Immature natural killer cell (primary cell): Measurements from ENCODE around the gene SSX1. TPM values are rescaled to one million over a fixed set of nuclear protein-coding genes. Genes with fewer than 3 reads are reported as not detected.
"Not testable (repeated sequence)": the region's sequence is repeated elsewhere in the genome, so short reads cannot be mapped to it uniquely, and the experiment has no call there.

ENCODE experiments used
- DNase-seq, 3 donors: peaks; one replicate each; pipeline ENCODE4 v3.0.0; 2022; ENCODE audit warnings: mixed read lengths in 1 of 3
- H3K27ac Mint-ChIP-seq, 6 donors: one replicate each; pipeline ENCODE4 v1.8.0; 2020; ENCODE audit warnings: mixed read lengths in 6 of 6, mild to moderate bottlenecking in 5 of 6, inconsistent platforms in 4 of 6, moderate library complexity in 3 of 6
- H3K27me3 Mint-ChIP-seq, 3 donors: one replicate each; pipeline ENCODE4 v1.8.0; 2020 to 2021; ENCODE audit warnings: low read depth in 3 of 3, mild to moderate bottlenecking in 3 of 3, mixed read lengths in 3 of 3, moderate library complexity in 3 of 3, inconsistent platforms in 1 of 3
- H3K36me3 Mint-ChIP-seq, 3 donors: one replicate each; pipeline ENCODE4 v1.8.0; 2020; ENCODE audit warnings: mixed read lengths in 3 of 3, inconsistent platforms in 2 of 3, mild to moderate bottlenecking in 2 of 3
- H3K4me1 Mint-ChIP-seq, 2 donors: one replicate each; pipeline ENCODE4 v1.8.0; 2020; ENCODE audit warnings: inconsistent platforms in 2 of 2, mild to moderate bottlenecking in 2 of 2, mixed read lengths in 2 of 2, moderate library complexity in 1 of 2
- H3K4me3 Mint-ChIP-seq, 5 donors: one replicate each; pipeline ENCODE4 v1.8.0; 2020; ENCODE audit warnings: mild to moderate bottlenecking in 5 of 5, mixed read lengths in 5 of 5, inconsistent platforms in 3 of 5, moderate library complexity in 3 of 5
- H3K9me3 Mint-ChIP-seq, 6 donors: one replicate each; pipeline ENCODE4 v1.8.0; 2020; ENCODE audit warnings: mild to moderate bottlenecking in 6 of 6, mixed read lengths in 6 of 6, inconsistent platforms in 4 of 6, moderate library complexity in 3 of 6
- polyA plus RNA-seq, 3 donors: library from polyadenylated mRNA; unstranded; fragments of 300-500 nt; fragmentation: Illumina TruSeq; gene quantifications; one replicate each; pipeline ENCODE4 v1.2.3, GENCODE V29; 2021

Gene SSX1, protein sequence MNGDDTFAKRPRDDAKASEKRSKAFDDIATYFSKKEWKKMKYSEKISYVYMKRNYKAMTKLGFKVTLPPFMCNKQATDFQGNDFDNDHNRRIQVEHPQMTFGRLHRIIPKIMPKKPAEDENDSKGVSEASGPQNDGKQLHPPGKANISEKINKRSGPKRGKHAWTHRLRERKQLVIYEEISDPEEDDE
- polyA plus RNA-seq: not detected

GRCh38 chrX:48255062-48255796 lies at the start of gene SSX1:
Gene SSX1 (plus strand): TSS chrX:48255392. CDS start chrX:48257242, 1,850 bp downstream.
- not testable (repeated sequence) for H3K4me3 Mint-ChIP-seq, H3K27me3 Mint-ChIP-seq, DNase-seq, H3K4me1 Mint-ChIP-seq, H3K9me3 Mint-ChIP-seq, H3K36me3 Mint-ChIP-seq, H3K27ac Mint-ChIP-seq

GRCh38 chrX:48214341-48214740 lies 40.9 kb upstream of the SSX1 start:
- H3K27me3 Mint-ChIP-seq: peaks cover 0 to 10% (median under 1%) of the 10 kb centered on the region in 3 donors
- not testable (repeated sequence) for H3K4me1 Mint-ChIP-seq, H3K27ac Mint-ChIP-seq, H3K36me3 Mint-ChIP-seq, DNase-seq, H3K4me3 Mint-ChIP-seq, H3K9me3 Mint-ChIP-seq

DNA sequence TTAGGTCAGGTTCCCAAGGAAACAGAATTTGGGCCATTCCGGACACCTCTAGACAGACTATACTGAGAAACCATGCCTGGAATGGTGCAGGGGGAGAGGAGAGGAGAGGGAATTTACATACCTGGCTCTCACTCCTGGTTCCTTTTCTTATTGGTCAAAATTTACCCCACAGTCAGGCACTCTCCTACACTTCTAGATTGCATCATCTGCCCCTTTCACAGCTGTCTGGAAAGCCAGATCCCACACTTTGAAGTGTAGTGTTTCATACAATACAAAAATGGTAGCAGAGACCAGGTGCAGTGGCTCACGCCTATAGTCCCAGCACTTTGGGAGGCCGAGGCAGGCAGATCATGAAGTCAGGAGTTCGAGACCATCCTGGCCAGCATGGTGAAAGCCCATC lies 31.0 kb upstream of the SSX1 start:
- H3K36me3 Mint-ChIP-seq, H3K4me1 Mint-ChIP-seq, H3K4me3 Mint-ChIP-seq, H3K9me3 Mint-ChIP-seq, H3K27me3 Mint-ChIP-seq, DNase-seq, H3K27ac Mint-ChIP-seq: not testable (repeated sequence)

DNA sequence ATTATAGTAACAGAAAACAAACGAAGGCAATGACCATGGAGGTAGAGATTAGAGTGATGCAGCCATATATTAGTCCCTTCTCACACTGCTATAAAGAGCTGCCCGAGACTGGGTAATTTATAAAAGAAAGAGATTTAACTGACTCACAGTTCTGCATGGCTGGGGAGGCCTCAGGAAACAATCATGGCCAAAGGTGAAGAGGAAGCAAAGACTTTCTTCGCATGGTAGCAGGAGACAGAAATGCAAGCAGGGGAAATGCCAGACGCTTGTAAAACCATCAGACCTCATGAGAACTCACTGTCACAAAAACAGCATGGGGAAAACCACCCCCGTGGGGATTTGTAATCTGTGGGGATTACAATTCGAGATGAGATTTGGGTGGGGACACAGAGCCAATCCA lies 2.2 kb upstream of the SSX1 start:
- not testable (repeated sequence) for H3K36me3 Mint-ChIP-seq, H3K4me1 Mint-ChIP-seq

GRCh38 chrX:48274365-48274764 lies 19.2 kb downstream of the SSX1 start:
- not testable (repeated sequence) for H3K36me3 Mint-ChIP-seq, H3K27me3 Mint-ChIP-seq, H3K27ac Mint-ChIP-seq, H3K9me3 Mint-ChIP-seq, DNase-seq, H3K4me1 Mint-ChIP-seq, H3K4me3 Mint-ChIP-seq

More for the DNA sequence above, 2.2 kb upstream of the SSX1 start:
- not testable (repeated sequence) for H3K4me3 Mint-ChIP-seq, H3K27me3 Mint-ChIP-seq, DNase-seq, H3K9me3 Mint-ChIP-seq, H3K27ac Mint-ChIP-seq

DNA sequence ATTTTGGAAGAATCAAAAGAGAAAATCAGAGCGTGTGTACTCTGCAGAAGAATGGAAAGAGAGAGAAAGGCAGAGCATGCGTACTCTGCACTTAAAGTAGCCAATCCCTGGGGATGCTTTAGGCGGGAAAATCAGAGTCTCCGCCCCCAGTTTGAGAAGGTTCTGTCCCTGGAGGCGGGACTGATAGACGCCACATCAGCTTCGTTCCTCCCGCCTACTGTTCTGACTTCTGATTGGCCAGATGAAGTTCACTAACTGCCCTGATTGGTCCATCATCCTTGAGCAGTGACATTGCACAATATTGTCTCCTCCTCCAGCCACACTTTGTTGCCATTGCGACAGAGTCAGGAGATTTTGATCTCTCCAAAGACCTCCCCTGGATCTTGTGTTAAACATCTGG lies 23.8 kb downstream of the SSX1 start:
- peaks cover 0 to 8% (median 5%) of the 10 kb centered on the region in 3 donors for H3K27me3 Mint-ChIP-seq
- no peaks in the 10 kb centered on the region for H3K36me3 Mint-ChIP-seq
- H3K9me3 Mint-ChIP-seq: peaks cover 0 to 2% (median 0%) of the 10 kb centered on the region in 6 donors
- DNase-seq: no peak
- H3K4me3 Mint-ChIP-seq: no peak overlapping the region
- H3K4me1 Mint-ChIP-seq: no peaks in the 10 kb centered on the region
- H3K27ac Mint-ChIP-seq: no peak overlapping the region

DNA sequence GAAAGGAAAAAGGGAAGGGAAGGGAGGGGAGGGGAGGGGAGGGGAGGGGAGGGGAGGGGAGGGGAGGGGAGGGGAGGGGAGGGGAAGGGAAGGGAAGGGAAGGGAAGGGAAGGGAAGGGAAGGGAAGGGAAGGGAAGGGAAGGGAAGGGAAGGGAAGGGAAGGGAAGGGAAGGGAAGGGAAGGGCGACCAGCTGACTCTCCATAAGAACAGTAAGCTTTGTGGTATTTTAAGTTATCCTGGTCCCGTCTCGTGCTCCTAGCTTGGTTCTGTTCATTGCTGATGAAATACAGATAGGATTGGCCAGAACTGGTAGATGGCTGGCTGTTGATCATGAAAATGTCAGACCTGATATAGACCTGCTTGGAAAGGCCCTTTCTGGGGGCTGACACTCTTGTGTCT lies 25.5 kb downstream of the SSX1 start:
- not testable (repeated sequence) for H3K36me3 Mint-ChIP-seq, H3K9me3 Mint-ChIP-seq, H3K27ac Mint-ChIP-seq, H3K4me3 Mint-ChIP-seq, H3K4me1 Mint-ChIP-seq, DNase-seq
- H3K27me3 Mint-ChIP-seq: peaks cover 0 to 11% (median 5%) of the 10 kb centered on the region in 3 donors

- no peaks in the 10 kb centered on the region for H3K36me3 Mint-ChIP-seq
- H3K27ac Mint-ChIP-seq: no peak overlapping the region
- H3K4me1 Mint-ChIP-seq: no peaks in the 10 kb centered on the region
- H3K9me3 Mint-ChIP-seq: no peaks in the 10 kb centered on the region
- peaks cover 1 to 10% (median 3%) of the 10 kb centered on the region in 3 donors for H3K27me3 Mint-ChIP-seq
- H3K4me3 Mint-ChIP-seq: no peak overlapping the region
- DNase-seq: no peak
Observed at GRCh38 chrX:48306175-48306574, 51.0 kb downstream of the SSX1 start.

GRCh38 chrX:48313996-48314395 lies 58.8 kb downstream of the SSX1 start:
- not testable (repeated sequence) for H3K4me3 Mint-ChIP-seq, H3K9me3 Mint-ChIP-seq, H3K27ac Mint-ChIP-seq, H3K4me1 Mint-ChIP-seq, DNase-seq, H3K36me3 Mint-ChIP-seq
- H3K27me3 Mint-ChIP-seq: peaks cover 3 to 14% (median 3%) of the 10 kb centered on the region in 3 donors

Other genes starting within 250 kb of the SSX1 start
- gene SPACA5, start 248.4 kb upstream of the SSX1 start, polyA plus RNA-seq: not detected
- 1 to 10 TPM; 1.1 to 2.2 (median 2.0) TPM for gene ZNF630, start 183.8 kb upstream of the SSX1 start, polyA plus RNA-seq
- gene SPACA5B, start 124.8 kb upstream of the SSX1 start, polyA plus RNA-seq: not detected
- gene SSX5, start 58.6 kb upstream of the SSX1 start, polyA plus RNA-seq: not detected
- gene SSX3, start 101.3 kb downstream of the SSX1 start, polyA plus RNA-seq: not detected
- gene SSX4, start 128.1 kb downstream of the SSX1 start, polyA plus RNA-seq: not detected
- gene SSX4B, start 156.6 kb downstream of the SSX1 start, polyA plus RNA-seq: not detected
- 10 to 100 TPM; 24.3 to 48.0 (median 26.5) TPM for gene SLC38A5, start 214.9 kb downstream of the SSX1 start, polyA plus RNA-seq
- gene FTSJ1, start 220.8 kb downstream of the SSX1 start, polyA plus RNA-seq: 100 to 1,000 TPM in 1 of 3 donors, 10 to 100 TPM in 2; 73.5 to 115 (median 85.0) TPM